Left ventricle myocardium superior (tissue), 1 donor: ENCODE data around the gene RAD51. TPM values are rescaled to one million over a fixed set of nuclear protein-coding genes. Genes with fewer than 3 reads are reported as not detected.

ENCODE experiments used
- ATAC-seq: fragments of 200-7000 bp; cut with Tn5 transposase; one replicate; pipeline ENCODE4 v1.9.1; 2020; ENCODE audit warnings: mild to moderate bottlenecking, moderate library complexity
- DNase-seq: peaks from one replicate; pipeline ENCODE4 v3.0.0-alpha.2; 2020
- intact Hi-C: fragments of 100-400 bp; cut with micrococcal nuclease; formaldehyde crosslinking; loops from one replicate; pipeline ENCODE4 v1.11.0; 2022
- total RNA-seq: library from RNA; stranded (reverse); fragmentation: NEBNext Ultra II Directional; extraction: Animal tissue kit (Norgen Biotek cat#: 25700); gene quantifications from one replicate; pipeline ENCODE4 v1.2.1, GENCODE V29; 2021
- donor health status: DM: no; HTN: yes; CAD: no; lungs with severe emphysema.

Gene RAD51
- total RNA-seq, 1 donor from 2014 or later: 1.5 TPM

DNA sequence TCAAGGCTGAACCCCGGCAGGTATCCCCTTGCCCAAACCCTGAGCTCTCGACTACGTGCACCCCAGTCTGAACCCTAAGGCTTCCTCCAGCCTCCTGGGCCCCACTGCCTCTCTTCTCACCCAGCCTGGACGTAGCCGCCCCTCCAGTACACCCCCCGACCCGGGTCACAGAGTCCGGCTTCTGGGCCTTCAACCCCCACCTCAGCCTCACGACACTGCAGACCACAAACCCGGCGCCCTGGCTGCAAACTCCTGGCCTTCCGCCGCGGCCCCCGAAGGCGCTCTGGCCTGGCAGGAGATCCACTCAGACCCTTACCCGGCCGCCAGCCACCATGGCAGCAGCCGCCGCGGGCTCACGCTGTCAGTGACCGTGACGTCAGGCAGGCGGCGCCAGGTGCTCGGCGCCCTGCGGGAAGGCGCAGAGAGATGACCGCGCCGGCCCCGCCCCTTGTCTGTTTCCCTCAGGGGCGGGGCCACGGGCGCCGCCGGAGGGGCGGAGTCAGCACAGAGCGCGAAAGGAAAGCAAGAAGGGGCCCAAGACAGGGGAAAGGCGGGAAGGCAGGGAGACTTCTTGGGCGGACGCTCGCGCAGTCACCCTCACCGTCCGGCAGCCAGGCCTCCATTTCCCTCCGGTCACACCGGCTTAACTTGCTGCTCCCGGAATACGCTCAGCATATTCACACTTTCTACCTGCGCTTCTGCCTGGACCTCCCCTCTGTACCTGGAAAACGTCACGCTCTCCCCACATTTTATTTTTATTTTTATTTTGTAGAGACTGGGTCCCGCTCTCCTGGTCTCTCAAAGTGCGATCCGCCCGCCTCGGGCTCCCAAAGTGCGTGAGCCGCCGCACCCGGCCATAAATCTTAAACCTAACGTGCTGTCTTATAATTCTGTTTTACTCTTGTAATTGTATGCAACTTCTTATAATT, 60.2 kb downstream of the RAD51 start, which contains the start of gene RMDN3:
RMDN3 (minus strand) TSS at position 372 of the 929 bp plus-strand sequence. CDS start 471 bp downstream, outside the sequence.
- ATAC-seq (peak; percentile 99), DNase-seq (peak; percentile 97)
- intact Hi-C loops: no loop called here

DNA sequence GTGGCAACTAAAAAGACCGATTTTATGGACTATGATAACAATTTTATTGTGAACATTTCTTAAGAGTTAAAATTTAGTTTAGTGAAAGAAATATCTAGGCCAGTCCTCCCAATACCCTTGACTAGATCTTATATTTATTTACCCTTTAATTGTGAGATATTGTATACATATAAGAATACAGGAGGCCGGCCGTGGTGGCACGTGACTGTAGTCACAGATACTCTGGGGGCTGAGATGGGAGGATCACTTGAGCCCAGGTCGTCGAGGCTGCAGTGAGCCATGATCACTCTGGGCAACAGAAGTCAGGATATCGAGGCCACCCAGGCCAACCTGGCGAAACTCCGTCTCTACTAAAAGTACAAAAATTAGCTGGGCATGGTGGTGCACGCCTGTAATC, 60.8 kb downstream of the RAD51 start:
- intact Hi-C loops: no loop called here
- no peak for DNase-seq
- ATAC-seq: no peak

DNA sequence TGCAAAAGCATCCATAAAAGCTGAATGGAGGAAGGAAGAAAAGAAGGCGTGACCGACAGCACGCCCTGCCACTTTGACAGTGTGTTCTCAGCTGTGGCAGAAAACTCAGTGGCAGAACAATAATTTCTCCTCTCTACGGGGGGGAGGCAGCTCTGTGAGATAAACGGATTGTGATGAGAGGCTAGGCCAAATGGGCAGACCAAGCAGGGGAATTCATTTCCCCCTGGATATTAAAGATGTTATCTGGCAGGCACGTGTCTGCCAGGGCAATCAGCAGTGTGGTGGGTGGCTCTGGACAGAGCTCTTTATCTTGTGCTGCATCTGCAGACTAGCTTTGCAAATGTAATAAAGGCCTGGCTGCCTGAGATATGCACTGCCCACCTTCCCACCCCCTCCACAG, 62.0 kb downstream of the RAD51 start:
- intact Hi-C loops: no loop called here
- no peak for DNase-seq
- ATAC-seq: no peak

DNA sequence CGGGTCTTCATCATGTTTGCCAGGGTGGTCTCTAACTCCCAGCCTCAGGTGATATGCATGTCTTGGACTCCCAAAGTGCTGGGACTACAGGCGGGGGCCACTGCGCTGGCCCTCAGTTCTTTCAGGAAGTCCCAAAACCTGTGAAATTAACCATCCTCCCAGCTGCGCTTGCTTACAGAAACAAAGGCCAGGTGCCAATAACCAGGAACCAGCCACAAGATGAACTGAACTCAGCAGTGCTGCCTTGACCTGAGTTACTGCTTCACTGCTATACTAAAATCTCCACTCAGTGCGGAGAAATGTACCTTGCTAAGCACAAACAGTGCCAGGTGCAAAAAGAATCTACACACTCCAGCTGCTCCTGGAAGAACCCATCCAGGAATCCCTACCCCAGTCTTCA, 65.0 kb downstream of the RAD51 start:
- no peak for DNase-seq
- no peak for ATAC-seq
- intact Hi-C loops: no loop called here

DNA sequence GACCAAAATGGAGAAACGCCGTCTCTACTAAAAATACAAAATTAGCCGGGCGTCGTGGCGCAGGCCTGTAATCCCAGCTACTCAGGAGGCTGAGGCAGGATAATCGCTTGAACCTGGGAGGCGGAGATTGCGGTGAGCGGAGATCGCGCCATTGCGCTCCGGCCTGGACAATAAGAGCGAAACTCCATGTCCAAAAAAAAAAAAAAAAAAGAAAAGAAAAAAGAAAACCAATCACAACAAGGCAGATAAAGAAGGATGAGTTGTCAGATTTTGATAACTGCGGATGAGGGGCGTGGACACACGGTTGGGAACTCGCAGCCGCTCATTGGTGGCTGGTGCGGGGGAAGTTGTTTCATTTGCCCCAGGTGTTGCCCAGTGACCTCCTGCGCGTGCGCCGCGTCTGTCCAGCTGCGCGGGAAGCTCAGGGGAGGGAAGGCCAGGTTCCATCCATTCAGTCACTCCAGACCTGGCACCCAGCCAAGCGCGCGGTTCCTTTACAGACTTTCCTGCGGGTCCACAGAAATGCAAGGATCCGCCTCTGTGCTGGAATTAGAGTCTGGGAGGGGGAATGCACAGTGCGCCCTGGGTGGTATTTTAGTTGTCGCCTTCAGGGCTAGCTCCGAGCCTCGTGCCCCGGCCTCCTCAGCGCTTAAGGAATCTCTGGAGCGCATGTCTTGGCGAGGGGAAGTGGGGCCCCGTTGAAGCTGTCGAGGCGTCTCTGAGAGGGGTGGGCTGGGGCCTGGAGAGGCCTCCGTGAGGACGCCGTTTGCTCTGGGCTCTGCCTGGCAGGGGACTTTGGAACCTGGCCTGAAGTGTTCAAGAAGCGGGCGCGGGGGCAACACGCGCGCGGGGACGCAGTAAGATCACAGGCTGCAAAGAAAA, 68.2 kb downstream of the RAD51 start:
- peak; percentile 82 for DNase-seq
- peak; percentile 32 for ATAC-seq
- intact Hi-C loops: no loop called here

DNA sequence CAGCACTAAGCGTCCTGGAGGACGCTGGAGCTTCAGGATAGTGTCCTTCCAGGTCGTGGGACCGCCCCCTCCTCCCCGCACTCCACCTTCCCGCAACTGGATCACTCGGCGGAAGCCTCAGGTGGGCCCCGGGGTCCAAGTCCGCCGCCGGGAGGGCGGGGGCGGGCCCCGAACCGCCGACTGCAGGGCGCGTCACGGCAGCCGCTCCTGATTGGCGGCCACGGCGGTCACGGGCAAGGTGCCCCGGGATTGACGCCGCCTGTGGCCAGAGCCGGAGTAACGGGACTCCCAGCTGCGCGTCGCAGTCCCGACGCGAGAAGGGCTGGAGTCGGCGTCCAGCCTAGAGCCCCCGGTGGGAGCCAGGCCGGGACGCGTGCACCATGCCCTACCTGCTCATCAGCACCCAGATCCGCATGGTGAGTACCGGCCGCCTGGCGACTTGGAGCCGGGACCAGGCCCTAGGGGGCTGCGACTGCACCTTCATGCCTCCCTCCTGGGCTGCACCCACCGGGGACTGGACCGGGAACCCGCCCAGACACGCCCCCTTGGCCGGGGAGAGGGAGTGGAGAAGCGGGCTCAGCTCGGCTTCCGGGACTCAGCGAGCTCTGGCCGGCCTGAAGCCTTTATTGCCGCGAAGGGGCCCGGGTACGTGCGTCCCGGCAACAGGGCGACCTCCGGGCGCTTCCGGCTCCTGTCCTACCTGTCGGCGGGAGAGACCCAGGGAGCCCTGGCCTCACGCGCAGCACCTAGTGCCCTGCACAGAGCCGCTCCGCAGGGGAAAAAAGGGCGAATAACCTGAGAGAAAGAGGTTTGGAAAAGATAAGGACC, 69.0 kb downstream of the RAD51 start, which contains the start of gene GCHFR:
GCHFR (plus strand) TSS at position 268 of the 828 bp plus-strand sequence; CDS start at position 381, 113 bp downstream.
- peak; percentile 86 for DNase-seq
- ATAC-seq: peak; percentile 82
- intact Hi-C loops: no loop called here

DNA sequence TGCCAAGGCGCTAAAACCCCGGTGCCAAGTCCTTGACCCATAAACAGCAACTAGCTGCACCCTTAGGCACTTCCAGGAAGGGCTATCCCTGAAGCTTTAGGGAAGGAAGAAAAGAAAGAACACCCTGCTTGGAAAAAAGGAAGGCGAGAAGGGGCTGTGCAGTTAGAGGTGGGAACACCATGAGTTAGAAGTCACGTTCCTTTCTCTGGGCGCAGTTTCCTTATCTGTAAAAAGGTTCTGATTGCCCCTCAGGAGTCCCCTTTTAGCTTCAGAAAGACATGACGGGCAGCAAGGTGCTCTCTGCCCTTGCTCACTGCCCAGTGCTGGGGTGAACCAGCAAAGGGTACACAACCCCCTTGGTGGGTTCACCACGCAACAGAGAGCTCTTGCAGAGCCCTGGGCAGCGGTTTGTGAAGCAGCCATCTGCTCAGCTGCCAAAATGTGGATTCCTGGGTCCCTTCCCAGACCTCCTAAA, 69.7 kb downstream of the RAD51 start:
- intact Hi-C loops: no loop called here
- peak; percentile 10 for ATAC-seq
- DNase-seq: no peak

DNA sequence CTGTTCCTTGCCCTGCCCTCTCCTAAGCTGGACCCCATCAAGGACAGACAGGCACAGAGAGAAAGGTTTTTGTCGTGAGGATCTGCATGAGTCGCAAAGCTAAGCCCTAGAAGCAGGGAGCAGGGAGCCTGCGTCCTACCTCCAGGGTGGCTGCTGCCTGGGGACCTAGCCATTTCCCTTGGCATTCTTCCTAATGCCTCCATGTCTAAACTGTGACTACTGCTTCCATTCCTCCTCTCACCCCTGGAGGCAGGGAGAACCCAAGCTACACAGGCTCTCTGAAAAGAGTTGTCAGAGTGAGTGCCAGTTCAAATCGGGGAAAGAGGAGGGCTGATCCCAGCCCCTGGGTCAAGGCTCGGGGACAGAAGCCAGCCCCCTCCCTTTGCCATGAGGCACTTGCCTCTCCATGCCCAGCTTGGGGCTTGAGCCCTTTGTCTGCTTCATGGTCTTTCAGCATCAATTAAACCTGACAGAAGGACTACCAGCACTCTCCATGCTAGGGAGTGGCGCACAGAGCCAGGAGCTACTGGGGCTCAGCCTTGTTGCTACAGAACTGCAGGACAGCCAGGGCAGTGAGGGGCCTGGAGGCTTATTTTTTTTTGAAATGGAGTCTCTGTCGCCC, 71.3 kb downstream of the RAD51 start:
- ATAC-seq (no peak), DNase-seq (no peak)
- intact Hi-C loops: no loop called here

DNA sequence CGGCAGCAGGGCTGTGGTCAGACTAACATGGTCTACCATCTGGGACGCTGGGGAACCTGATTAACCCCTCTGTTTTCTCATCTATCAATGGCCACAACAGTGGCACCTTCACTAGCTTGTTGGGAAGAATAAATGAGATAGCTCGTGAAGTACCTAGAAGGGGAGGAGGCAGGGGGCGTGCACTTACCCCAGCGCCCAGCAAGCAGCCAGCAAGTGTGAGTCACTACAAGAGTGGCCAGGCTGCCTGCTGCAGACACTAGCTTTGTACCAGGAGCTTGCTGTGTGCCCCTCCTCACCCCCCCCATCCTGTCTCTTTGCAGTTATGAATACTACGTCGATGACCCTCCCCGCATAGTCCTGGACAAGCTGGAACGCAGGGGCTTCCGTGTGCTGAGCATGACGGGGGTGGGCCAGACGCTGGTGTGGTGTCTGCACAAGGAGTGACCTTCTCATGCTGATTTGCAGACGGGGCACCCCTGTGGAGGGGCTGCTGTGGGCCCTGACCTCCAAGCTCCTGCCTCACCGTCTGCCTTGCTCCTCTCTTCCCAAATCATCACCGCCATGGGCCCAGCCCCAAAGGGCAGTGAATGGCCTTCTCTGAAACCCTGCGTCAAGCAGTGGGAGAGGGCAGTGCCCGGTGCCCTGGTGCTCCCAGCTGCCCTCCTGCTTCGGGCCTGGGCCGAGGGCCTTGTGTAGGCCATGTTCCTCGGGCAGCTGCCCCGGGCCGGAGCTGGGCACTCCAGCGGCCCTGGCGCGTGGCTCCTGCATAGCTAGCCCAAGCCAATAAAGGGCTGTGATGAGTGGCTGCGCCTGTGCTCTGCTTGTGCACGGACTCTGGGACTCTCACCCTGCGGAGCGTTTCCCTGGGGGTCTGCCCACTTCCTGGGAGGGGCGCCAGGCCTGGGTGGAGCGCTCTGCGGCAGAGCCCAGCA, 72.2 kb downstream of the RAD51 start:
- ATAC-seq (no peak), DNase-seq (no peak)
- intact Hi-C loops: no loop called here

DNA sequence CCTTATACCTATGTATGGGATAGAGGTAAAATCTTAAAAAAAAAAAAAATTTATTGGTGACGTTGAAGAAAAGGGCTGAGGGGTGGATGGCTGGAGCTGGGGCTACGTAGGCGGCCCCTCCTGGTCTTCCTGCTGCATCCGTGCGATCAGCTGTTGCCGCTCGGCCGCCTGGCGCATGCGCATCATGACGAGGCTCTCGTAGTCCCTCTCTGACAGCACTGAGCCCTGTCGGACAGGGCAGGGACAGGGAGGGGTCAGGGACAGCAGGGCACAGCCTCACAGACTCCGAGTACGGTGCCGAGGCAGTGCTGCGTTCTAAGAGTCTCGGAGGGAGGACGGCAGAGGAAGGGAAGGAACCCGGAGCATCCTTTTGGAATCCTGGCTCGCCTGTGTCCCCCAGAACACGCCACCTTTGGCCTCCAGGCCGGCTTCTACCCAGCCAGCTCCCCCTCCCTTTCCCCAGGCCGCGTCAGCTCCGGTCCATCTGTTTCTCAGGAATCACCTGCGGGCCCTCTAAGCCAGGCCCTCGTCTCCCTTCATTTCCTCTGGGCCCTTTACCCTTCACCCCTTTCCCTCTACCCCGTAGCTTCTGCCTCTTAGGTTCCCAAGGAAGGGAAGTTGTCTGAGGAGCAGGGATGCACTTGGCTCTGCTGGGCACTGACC, 73.0 kb downstream of the RAD51 start:
- no peak for DNase-seq
- ATAC-seq: no peak
- intact Hi-C loops: no loop called here

DNA sequence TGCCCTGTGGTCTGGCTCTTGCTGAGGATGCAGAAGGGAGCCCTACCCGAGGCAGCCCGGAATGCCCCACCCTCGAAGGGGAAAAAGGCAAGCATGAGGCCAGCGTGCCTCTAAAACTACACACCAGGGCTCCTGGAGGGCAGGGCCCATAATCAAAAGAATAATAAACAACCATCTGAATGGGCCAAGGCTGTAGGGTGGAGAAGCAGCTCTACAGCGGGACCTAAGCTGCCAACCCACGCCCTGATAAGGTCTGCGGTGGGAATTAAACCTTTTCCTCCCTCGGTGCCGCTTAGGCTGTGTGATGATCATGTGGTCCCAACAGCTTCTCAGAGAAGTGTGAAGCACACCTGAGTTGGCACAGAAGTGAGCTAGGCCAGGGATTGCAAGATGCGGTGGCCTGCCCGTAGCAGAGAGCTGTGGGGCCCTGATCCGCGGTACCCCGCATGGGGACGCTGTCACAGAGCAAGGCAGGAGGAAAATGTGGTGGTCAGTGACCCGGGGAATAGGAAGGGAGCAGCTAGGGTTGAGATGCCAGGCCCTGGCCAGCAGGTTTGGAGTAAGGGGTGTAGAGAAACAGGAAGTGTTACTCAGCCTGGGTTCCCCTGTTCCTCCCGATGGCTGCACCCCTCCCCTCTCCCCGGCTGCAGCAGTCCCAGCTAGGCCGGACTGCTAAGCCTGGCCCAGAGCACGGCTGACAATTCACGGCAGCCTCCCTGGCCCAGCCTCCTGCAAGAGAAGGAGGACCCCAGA, 73.7 kb downstream of the RAD51 start:
- DNase-seq: no peak
- no peak for ATAC-seq
- intact Hi-C loops: no loop called here

DNA sequence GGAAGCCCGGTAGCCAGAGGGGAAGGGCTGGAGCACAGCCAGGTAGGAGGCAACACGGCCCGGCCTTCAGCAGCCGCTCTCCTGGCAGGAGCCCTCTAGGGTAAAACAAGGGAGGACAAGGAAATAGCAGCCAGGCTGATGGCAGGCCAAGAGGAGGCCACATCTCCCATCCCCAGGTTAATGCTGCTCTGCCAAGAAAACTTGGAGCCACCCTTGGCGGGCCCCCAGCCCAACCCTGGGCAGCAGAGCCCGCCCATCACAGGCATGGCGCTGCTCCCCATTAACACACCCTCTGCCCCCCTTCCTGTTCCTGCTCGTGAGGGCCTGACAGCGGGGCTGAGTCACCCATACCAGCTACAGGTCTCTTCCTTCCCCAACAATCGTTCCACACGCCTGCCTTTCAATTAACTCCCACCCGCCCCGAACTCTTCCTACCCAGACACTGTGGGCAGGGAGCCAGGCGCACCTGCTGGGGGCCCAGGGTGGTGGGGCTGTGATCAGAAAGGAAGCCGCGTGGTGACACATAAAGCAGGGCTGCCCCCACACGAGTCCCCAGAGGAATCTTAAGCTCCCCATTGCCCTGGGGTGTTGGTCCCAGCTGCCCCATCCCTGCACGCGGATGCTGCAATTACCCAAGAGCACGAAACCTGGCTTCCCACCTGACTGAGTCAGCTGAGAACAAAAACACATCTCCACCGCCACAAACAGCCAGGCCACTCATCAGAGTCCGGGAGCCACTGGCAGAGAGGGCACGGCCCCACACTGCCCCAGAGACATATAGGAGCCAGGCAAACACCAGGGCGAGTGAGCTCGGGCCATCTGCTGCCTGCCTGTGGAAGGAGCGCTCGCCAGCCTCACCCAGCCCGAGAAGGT, 74.5 kb downstream of the RAD51 start, which contains the start of gene C15orf62:
C15orf62 (plus strand) TSS at position 707 of the 873 bp plus-strand sequence. CDS start 516 bp downstream, outside the sequence.
- ATAC-seq: no peak
- intact Hi-C loops: no loop called here
- DNase-seq: no peak

DNA sequence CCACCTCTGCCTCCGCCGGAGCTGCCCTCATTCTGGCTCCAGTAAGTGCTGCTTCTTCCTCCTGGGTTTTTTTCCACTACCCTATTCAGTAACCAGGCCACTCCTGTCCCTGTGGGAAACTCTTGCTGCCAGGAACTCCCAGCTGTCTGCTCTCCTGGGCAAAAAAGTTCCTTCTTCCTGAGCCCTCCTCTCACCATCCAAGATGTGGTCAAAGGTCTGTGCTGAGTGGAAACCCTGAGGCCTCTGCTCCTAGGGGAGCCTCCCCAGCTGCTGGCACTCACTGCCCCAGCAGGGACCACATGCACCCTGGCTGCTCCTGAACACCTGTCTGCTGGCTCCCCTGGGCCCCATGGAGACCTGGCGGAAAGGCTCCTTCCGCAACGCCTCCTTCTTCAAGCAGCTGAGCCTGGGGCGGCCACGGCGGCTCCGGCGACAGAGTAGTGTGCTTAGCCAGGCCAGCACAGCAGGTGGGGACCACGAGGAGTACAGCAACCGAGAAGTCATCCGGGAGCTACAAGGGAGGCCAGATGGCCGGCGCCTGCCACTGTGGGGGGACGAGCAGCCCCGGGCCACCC, 75.3 kb downstream of the RAD51 start:
- ATAC-seq (no peak), DNase-seq (no peak)
- intact Hi-C loops: no loop called here

DNA sequence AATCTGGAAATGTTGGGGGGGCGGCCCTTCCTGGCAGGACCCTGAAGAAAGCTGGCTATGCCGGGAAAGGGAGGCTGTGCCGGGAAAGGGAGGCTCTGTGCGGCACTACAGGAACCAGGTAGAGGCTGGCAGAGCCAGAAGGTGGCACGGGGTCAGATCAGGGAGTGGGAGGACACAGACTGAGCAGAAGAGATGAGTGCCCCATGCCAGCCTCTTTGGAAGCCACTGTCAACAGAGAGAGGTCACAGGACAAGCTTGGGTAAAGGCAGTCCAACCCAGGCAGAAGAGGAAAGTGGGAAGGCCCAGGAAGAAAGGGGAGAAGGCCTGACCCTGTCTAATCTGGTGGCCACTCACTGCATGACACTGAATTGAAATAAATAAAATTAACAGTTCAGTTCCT, 76.3 kb downstream of the RAD51 start:
- DNase-seq (no peak), ATAC-seq (no peak)
- intact Hi-C loops: no loop called here

DNA sequence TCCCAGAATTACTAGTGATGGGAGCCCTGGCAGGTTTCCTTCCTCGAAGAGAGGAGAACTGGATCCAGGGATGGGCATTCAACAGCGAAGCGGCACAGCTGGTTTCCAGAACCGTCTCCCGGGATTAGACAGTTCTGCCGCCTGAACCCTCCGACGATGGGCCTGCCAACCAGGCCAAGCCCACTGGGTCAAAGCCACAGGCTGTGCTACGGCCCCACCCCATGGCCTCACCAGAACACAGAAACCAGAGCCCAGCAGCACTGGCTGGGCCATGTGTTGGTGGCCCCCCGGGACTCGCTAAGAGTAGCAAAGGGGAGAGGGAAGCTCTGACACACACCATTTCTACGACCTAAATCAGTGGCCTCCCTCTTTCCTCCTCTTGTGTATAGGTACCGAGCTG, 77.0 kb downstream of the RAD51 start:
- DNase-seq: no peak

More for the DNA sequence above, 77.0 kb downstream of the RAD51 start:
- no peak for ATAC-seq
- intact Hi-C loops: no loop called here
